HEK293T (cell line): ENCODE data around the gene CCDC134.

Source experiments
- CTCF ChIA-PET: fragments of 350-600 bp; formaldehyde crosslinking; extraction: SDS; loops from one replicate; lab custom pipeline; 2021; ENCODE audit warnings: antibody characterized with exemption, inconsistent platforms; lab: Yijun Ruan, JAX
- POLR2A ChIA-PET: fragments of 350-600 bp; formaldehyde crosslinking; extraction: SDS; loops from one replicate; lab custom pipeline; 2020; ENCODE audit warnings: antibody characterized with exemption, inconsistent platforms; lab: Yijun Ruan, JAX
- DNase-seq: peaks from one replicate; pipeline ENCODE4 v3.0.0; 2012; ENCODE audit warnings: mixed read lengths; ENCODE audit errors: extremely low spot score
- ARNT ChIP-seq: fragments of 450-650 bp; IDR thresholded peaks from 2 replicates; pipeline ENCODE4 v1.6.1; 2017; ENCODE audit warnings: mild to moderate bottlenecking
- BHLHE40 ChIP-seq: fragments of 450-650 bp; IDR thresholded peaks from 2 replicates; pipeline ENCODE4 v1.6.1; 2016; ENCODE audit warnings: mild to moderate bottlenecking, moderate library complexity, borderline replicate concordance
- CTBP1 ChIP-seq: fragments of 450-650 bp; IDR thresholded peaks from 2 replicates; pipeline ENCODE4 v1.6.1; 2016; ENCODE audit warnings: borderline replicate concordance
- ELF4 ChIP-seq: fragments of 450-650 bp; IDR thresholded peaks from 2 replicates; pipeline ENCODE4 v1.6.1; 2017; ENCODE audit warnings: antibody characterized with exemption
- FOXA1 ChIP-seq: fragments of 450-650 bp; IDR thresholded peaks from 2 replicates; pipeline ENCODE4 v1.6.1; 2016; ENCODE audit warnings: mild to moderate bottlenecking
- FOXK2 ChIP-seq: fragments of 450-650 bp; IDR thresholded peaks from 2 replicates; pipeline ENCODE4 v1.6.1; 2016; ENCODE audit warnings: mild to moderate bottlenecking
- FOXM1 ChIP-seq: fragments of 450-650 bp; IDR thresholded peaks from 2 replicates; pipeline ENCODE4 v1.6.1; 2017; ENCODE audit warnings: mild to moderate bottlenecking, borderline replicate concordance
- HDGF ChIP-seq: fragments of 450-650 bp; IDR thresholded peaks from 2 replicates; pipeline ENCODE4 v1.6.1; 2017; ENCODE audit warnings: antibody characterized with exemption, borderline replicate concordance
- LEF1 ChIP-seq: fragments of 450-650 bp; IDR thresholded peaks from 2 replicates; pipeline ENCODE4 v1.6.1; 2017; ENCODE audit warnings: mild to moderate bottlenecking, borderline replicate concordance
- NFRKB ChIP-seq: fragments of 450-650 bp; IDR thresholded peaks from 2 replicates; pipeline ENCODE4 v1.6.1; 2016; ENCODE audit warnings: mild to moderate bottlenecking, moderate library complexity
- SP1 ChIP-seq: fragments of 450-650 bp; IDR thresholded peaks from 2 replicates; pipeline ENCODE4 v1.6.1; 2017
- SUZ12 ChIP-seq: fragments of 450-650 bp; IDR thresholded peaks from 2 replicates; pipeline ENCODE4 v1.6.1; 2016; ENCODE audit warnings: mild to moderate bottlenecking
- ZNF384 ChIP-seq: fragments of 450-650 bp; IDR thresholded peaks from 2 replicates; pipeline ENCODE4 v1.6.1; 2016
- TF ChIP-seq, protein P1 (sequence below): fragments of 450-650 bp; IDR thresholded peaks from 2 replicates; pipeline ENCODE4 v1.6.1; 2016

Gene CCDC134

DNA sequence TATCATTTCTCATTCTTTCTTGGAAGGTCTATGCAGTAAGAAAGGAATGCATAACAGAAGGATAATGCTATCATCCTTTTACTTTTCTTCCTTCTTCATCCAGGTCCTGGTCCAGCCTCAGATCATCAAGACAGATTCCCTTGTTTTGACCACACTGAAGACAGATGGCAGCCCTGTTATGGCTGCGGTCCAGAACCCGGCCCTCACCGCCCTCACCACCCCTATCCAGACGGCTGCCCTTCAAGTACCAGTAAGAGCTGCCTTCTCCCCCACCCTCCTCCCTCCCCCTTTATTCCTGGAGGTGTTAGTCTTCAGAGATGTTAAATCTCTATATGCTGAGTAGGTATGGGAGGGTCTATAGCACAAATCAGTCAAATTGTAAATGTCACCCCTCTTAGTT is 70.3 kb downstream of the CCDC134 start:
- TF ChIP-seq ELF4 (no peak), ZNF384 (no peak), BHLHE40 (no peak), SP1 (no peak), SUZ12 (no peak), FOXK2 (no peak), NFRKB (no peak), HDGF (no peak)
- TF ChIP-seq, protein P1, sequence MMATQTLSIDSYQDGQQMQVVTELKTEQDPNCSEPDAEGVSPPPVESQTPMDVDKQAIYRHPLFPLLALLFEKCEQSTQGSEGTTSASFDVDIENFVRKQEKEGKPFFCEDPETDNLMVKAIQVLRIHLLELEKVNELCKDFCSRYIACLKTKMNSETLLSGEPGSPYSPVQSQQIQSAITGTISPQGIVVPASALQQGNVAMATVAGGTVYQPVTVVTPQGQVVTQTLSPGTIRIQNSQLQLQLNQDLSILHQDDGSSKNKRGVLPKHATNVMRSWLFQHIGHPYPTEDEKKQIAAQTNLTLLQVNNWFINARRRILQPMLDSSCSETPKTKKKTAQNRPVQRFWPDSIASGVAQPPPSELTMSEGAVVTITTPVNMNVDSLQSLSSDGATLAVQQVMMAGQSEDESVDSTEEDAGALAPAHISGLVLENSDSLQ, result no peak
- CTCF ChIA-PET, result no interaction called here
- no peak for DNase-seq
- POLR2A ChIA-PET, result no interaction called here

DNA sequence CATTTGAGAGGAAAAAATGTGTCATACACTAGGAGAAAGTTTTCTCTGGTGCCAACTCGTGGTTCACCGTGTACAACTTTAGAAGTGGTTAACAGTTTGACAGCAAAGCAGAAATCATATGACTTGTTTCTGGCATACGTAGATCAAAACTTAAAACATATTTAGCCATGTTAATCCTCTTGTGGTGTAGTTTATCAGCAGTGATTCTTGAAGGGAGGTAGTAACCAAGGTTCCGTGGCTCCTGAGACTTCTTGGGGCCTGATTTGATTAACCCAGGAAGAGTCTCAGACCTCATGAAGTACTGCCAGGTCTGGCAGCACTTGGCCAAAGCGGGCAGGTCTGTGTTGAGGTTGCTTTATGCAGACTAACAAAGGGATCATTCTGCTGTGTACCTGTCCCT is 72.9 kb downstream of the CCDC134 start:
- TF ChIP-seq, protein P1, result no peak
- TF ChIP-seq BHLHE40, result no peak
- TF ChIP-seq ELF4, result no peak
- DNase-seq, result no peak
- ChIA-PET CTCF (no interaction called here), POLR2A (no interaction called here)

DNA sequence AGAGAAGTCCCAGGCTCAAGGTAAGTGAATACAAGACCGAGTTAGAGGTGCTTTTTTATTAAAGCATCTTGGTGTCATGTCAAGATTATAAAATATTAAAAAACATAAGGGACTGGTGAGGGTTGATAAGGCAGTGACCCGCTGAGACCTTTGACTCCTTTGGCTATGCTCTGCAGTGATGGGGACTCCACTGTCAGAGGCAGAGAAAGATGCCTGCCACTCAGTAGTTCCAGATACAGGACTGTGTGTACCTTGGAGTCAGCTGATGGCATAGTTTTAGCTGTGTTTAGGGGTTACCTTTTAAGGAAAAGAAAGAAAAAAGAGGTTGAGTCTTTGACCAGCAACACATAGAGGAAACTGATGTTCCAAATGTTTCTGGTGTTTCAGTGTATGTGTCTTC is 73.6 kb downstream of the CCDC134 start:
- no peak for DNase-seq
- TF ChIP-seq CTBP1 (no peak), LEF1 (no peak), SP1 (no peak), SUZ12 (no peak)
- TF ChIP-seq, protein P1, result no peak
- ChIA-PET POLR2A (no interaction called here), CTCF (no interaction called here)

DNA sequence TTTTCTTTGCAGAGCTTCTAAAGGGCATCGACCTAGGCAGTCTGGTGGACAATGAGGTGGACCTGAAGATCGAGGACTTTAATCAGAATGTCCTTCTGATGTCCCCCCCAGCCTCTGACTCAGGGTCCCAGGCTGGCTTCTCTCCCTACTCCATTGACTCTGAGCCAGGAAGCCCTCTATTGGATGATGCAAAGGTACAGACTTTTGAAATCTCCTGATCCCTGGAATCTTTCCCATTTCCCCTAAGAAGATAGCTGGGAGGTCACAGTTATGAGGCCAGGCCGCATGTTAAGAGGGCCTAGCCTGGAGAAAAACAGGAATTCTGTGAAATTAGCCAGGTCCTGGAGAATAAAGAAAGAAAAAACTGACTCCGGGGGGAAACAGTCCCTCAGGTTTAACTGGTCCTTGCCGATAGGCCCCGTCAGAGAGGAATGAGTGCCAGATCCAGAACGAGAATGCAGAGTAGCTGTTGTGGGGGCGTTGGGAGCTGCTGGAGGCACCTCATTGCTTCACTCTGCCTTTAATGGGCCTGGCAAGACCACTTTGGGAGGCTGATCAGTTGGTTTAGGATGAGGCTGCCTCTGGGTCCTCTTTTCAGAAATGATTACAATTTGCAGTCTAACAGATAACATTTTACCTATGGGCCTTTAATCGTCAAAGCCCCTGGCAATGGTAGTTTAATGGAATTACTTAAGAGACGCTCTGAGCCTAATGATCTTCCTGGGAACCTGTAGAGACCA is 75.2 kb downstream of the CCDC134 start:
- ChIA-PET POLR2A (no interaction called here), CTCF (interaction anchor here (0.7 to 0.8 kb wide), 2 partner anchors 13 to 1452 kb away, joined by 3 to 4 read pairs; no protein-coding TSS in a partner anchor)
- DNase-seq, result no peak
- TF ChIP-seq FOXK2 (no peak), ARNT (no peak), SP1 (no peak), LEF1 (no peak), ELF4 (no peak), FOXM1 (no peak), ZNF384 (no peak), FOXA1 (no peak), NFRKB (no peak), HDGF (no peak)
- TF ChIP-seq, protein P1, result no peak
